ENCODE data around the gene VDR. TPM values are rescaled to one million over a fixed set of nuclear protein-coding genes. Genes with fewer than 3 reads are reported as not detected.

The VDR gene
- total RNA-seq, 1 donor from 2014 or later = 0.54 TPM

DNA sequence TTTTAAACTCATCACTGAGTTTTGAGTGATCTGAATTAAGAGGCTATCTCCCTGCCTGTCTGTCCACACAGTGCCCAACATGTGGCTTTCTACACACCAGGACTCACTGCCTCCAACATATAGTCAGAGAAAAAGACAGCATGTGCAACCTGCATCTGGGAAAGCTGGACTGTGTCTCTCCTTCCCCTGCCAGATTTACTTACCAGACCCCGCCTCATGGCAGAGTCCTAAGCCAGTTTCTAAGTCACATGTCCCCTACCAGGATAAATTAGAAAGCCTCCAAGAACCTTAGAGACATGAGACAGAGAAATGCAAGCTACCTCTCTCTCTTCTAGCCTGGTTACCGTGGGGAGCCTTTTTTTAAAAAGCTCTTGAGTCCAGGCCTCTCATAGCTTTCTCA is 82.4 kb downstream of the VDR start:
- no peaks in the 10 kb centered on the region for H3K36me3 Mint-ChIP-seq
- H3K27ac Mint-ChIP-seq = peak overlapping the region; percentile 99
- H3K4me3 Mint-ChIP-seq = no peak overlapping the region
- no peaks in the 10 kb centered on the region for H3K9me3 Mint-ChIP-seq
- no peaks in the 10 kb centered on the region for H3K27me3 Mint-ChIP-seq (ENCODE audit: low read depth)
- peaks cover 54% of the 10 kb centered on the region for H3K4me1 Mint-ChIP-seq
- TF ChIP-seq, protein P1, sequence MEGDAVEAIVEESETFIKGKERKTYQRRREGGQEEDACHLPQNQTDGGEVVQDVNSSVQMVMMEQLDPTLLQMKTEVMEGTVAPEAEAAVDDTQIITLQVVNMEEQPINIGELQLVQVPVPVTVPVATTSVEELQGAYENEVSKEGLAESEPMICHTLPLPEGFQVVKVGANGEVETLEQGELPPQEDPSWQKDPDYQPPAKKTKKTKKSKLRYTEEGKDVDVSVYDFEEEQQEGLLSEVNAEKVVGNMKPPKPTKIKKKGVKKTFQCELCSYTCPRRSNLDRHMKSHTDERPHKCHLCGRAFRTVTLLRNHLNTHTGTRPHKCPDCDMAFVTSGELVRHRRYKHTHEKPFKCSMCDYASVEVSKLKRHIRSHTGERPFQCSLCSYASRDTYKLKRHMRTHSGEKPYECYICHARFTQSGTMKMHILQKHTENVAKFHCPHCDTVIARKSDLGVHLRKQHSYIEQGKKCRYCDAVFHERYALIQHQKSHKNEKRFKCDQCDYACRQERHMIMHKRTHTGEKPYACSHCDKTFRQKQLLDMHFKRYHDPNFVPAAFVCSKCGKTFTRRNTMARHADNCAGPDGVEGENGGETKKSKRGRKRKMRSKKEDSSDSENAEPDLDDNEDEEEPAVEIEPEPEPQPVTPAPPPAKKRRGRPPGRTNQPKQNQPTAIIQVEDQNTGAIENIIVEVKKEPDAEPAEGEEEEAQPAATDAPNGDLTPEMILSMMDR (IDR thresholded peaks at IDR 0.05; ENCODE audit: unreplicated experiment) = no peak
- no peak for DNase-seq (ENCODE audit: low spot score in 2 of 2, unreplicated experiment in 2 of 2)

DNA sequence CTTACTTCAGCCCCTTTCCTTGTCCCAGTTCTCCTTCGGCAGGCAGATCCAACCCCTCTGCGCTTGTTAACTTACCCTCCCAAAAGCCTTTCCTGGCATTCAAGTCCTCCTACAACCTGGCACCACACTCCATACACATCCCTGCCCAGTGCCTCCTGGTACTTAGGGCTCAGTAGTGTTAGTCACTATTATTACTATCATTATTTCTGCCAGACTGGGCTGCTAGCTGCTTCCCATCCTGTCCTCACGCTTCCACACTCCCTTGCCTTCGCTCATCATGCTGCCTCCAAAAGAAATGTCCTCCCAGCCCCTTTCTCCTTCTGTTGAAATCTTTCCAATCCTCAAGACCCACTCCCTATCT is 83.5 kb downstream of the VDR start:
- Mint-ChIP-seq H3K36me3 (no peaks in the 10 kb centered on the region), H3K9me3 (no peaks in the 10 kb centered on the region), H3K4me3 (peak overlapping the region; percentile 90), H3K27ac (peak overlapping the region; percentile 99), H3K27me3 (ENCODE audit: low read depth) (no peaks in the 10 kb centered on the region), H3K4me1 (peaks cover 64% of the 10 kb centered on the region)
- no peak for DNase-seq (ENCODE audit: low spot score in 2 of 2, unreplicated experiment in 2 of 2)
- TF ChIP-seq, protein P1 (IDR thresholded peaks at IDR 0.05; ENCODE audit: unreplicated experiment) = no peak

DNA sequence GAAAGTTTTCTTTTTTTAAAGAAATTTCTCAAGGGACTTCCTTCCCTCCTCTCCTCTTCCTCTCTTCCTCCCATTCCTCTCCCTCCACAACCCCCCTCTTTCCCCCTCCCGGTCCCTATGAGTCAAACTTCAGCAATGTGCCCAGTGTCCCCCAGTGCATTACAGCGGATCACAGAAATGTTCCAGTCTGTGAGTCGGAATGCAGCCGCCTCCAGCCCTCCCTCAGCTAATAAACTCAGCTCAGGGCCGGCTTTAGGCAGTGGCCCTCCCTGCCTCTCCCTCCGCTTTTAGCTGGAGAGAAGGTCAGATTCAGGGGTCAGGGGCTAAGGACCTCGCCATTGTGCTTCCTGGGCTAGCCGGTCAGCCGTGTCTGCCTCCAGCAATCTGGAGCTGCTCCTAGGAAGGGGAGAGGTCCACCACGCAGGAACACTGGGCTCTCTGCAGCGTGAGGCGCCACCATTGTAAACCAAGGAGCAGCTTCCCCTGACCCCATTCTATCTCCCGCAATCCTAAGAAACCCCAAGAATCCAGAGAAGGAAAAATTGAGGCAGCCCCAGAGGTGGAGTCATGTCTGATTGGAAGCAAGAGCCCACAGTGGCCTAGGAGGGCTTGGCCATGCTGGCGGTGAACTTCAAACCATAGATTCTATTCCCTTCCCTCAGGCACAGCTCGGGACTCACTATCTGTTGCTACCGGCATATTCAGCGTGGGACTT is 84.0 kb downstream of the VDR start:
- TF ChIP-seq, protein P1 (IDR thresholded peaks at IDR 0.05; ENCODE audit: unreplicated experiment) = no peak
- H3K4me1 Mint-ChIP-seq = peaks cover 68% of the 10 kb centered on the region
- peak overlapping the region; percentile 90 for H3K4me3 Mint-ChIP-seq
- H3K9me3 Mint-ChIP-seq = no peaks in the 10 kb centered on the region
- peak; percentile 50 to 75 for DNase-seq (ENCODE audit: low spot score in 2 of 2, unreplicated experiment in 2 of 2)
- no peaks in the 10 kb centered on the region for H3K36me3 Mint-ChIP-seq
- peak overlapping the region; percentile 99 for H3K27ac Mint-ChIP-seq
- no peaks in the 10 kb centered on the region for H3K27me3 Mint-ChIP-seq (ENCODE audit: low read depth)

DNA sequence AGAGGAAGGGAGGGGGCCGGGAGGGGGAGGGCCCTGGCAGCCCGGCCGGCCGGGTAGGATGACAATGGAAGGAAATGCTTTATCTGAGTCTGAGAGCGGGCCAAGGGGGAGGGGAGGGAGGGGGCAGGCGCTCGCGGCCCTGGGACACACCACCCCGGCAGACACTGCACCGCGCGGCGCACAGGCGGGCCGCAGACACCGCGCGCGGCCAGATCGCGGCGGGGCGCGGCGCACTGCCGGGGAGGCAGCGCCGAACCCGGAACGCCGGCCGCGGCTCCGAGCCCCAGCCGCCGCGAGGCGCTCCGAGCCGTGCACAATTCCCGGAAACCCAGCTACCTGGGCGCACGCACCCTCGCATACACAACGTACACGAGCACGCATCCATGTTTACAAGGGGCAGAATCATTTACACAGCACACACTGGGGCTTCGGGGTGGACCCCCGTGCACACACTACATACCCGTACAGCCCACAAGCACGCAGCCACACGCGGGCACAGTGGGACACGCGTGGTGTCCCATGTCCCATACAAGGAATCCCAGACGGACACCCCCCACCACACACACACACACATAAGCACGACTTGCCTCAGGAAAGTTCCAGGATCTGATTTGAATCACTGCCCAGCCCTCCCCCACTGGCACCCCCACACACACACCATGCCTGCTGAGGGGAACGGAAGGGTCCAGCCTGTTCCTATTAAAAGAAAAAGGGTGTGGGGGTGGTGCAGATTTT is 84.7 kb downstream of the VDR start, which contains the start of gene HDAC7:
HDAC7 (minus strand) TSS at position 8 of the 735 bp plus-strand sequence. CDS start 118 bp downstream, outside the sequence.
- Mint-ChIP-seq H3K27ac (peak within 1 kb of the TSS; percentile 99), H3K36me3 (no peaks in the 10 kb centered on the region), H3K9me3 (no peaks in the 10 kb centered on the region), H3K4me3 (peak within 1 kb of the TSS; percentile 90), H3K4me1 (peaks cover 60% of the 10 kb centered on the region), H3K27me3 (ENCODE audit: low read depth) (no peaks in the 10 kb centered on the region)
- TF ChIP-seq, protein P1 (IDR thresholded peaks at IDR 0.05; ENCODE audit: unreplicated experiment) = no peak
- peak; percentile 57 to 66 for DNase-seq (ENCODE audit: low spot score in 2 of 2, unreplicated experiment in 2 of 2)

DNA sequence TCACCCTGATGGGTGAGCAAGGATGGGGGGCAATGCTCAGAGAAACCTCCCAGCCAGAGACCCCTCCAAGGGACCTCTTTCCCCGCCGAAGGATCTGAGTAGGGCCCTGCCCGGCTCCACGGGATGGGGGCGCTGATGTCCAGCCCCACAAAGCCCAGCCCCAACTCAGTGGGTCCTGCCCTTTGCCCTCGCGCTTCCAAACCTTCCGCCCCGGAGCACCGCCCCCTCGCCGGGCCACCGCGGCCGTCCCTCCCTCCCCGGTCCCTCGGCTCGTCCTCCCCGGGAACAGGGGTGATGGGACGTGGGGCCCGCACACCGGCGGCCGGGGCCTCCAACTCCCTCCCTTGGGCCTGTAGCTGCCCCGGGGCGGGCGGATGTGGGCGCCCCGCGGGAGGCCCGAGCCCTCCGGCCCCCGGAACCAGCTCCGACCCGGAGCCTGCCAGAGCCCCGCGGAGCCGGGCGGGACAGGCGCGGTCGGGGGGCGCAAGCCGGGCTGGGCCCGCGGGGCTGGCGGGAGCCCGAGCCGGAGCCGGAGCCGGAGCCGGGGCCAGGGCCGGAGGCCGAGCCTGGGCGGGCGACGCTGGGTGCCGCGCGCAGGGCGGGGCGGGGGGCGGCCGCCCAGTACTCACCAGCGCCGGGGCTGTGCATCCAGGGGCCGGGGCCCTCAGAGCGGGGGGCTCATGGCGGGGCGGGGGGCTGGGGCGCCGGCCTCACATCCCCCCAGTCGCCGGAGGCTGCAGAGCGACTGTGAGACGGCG is 85.5 kb downstream of the VDR start:
- Mint-ChIP-seq H3K9me3 (no peaks in the 10 kb centered on the region), H3K27ac (peak overlapping the region; percentile 94), H3K4me1 (peaks cover 57% of the 10 kb centered on the region)

More for the DNA sequence above, 85.5 kb downstream of the VDR start:
- Mint-ChIP-seq H3K27me3 (ENCODE audit: low read depth) (no peaks in the 10 kb centered on the region), H3K36me3 (no peaks in the 10 kb centered on the region), H3K4me3 (peak overlapping the region; percentile 90)
- TF ChIP-seq, protein P1 (IDR thresholded peaks at IDR 0.05; ENCODE audit: unreplicated experiment) = no peak
- peak in 1 of 2 experiments; percentile 53 for DNase-seq (ENCODE audit: low spot score in 2 of 2, unreplicated experiment in 2 of 2)
